BJ (cell line): ENCODE data around the gene IVNS1ABP. TPM values are rescaled to one million over a fixed set of nuclear protein-coding genes. Genes with fewer than 3 reads are reported as not detected.
"Not testable (repeated sequence)": the region's sequence is repeated elsewhere in the genome, so short reads cannot be mapped to it uniquely, and the experiment has no call there.

Experiments
- CTCF ChIA-PET: fragments of 350-600 bp; formaldehyde crosslinking; extraction: SDS; loops from one replicate; lab custom pipeline; 2021; ENCODE audit warnings: antibody characterized with exemption, inconsistent platforms; lab: Yijun Ruan, JAX
- POLR2A ChIA-PET: fragments of 300-600 bp; sonication (Branson Sonifier 250); formaldehyde crosslinking; extraction: SDS; loops from one replicate; lab custom pipeline; 2021; ENCODE audit warnings: antibody characterized with exemption; lab: Charles Lee
- DNase-seq: peaks from one replicate; pipeline ENCODE4 v3.0.0-alpha.2; 2011; ENCODE audit warnings: low read depth
- H3K27me3 ChIP-seq: 2 replicates; pipeline ENCODE4 v1.6.0; 2011; ENCODE audit warnings: low read length; ENCODE audit not compliant: control insufficient read depth, insufficient read depth
- H3K36me3 ChIP-seq: 2 replicates; pipeline ENCODE4 v1.5.1; 2011; ENCODE audit warnings: low read length; ENCODE audit not compliant: control insufficient read depth, insufficient read depth
- H3K4me3 ChIP-seq: 2 replicates; pipeline ENCODE4 v1.5.1; 2011; ENCODE audit warnings: low read depth, mild to moderate bottlenecking, control low read depth, low read length
- polyA plus RNA-seq: library from polyadenylated mRNA; depleted of rRNA; stranded (reverse); fragments of >200 nt; gene quantifications from 2 replicates; pipeline ENCODE4 v1.2.3, GENCODE V29; 2011
- TF ChIP-seq, protein P1 (sequence below): IDR thresholded peaks from 2 replicates; pipeline ENCODE4 v1.5.1; 2011; ENCODE audit warnings: low read depth, mild to moderate bottlenecking, control low read depth, inconsistent platforms, low read length, moderate library complexity; ENCODE audit not compliant: insufficient read depth

Gene IVNS1ABP
- polyA plus RNA-seq, 1 experiment: 48.1 TPM

DNA sequence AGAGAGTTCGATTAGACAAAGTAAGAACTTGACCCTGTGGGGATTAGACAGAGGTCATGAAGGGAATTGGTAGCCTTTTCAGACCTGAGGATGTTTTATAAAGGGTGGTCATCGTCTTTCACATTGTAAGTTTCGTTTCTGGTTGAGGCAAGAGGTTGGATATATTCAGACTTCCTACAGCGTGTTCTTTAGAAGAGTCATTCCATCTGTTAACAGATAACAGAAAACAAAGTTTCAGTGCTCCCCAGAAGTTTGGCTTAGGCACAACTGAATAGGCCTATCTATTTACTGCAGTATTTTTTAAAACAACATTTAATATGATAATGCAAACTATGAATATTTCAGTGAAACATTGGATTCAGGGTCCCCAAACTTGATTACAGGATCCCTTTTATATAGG lies 17.1 kb upstream of the IVNS1ABP start:
- DNase-seq: no peak
- no peaks in the 10 kb centered on the region for H3K36me3 ChIP-seq
- TF ChIP-seq, protein P1, sequence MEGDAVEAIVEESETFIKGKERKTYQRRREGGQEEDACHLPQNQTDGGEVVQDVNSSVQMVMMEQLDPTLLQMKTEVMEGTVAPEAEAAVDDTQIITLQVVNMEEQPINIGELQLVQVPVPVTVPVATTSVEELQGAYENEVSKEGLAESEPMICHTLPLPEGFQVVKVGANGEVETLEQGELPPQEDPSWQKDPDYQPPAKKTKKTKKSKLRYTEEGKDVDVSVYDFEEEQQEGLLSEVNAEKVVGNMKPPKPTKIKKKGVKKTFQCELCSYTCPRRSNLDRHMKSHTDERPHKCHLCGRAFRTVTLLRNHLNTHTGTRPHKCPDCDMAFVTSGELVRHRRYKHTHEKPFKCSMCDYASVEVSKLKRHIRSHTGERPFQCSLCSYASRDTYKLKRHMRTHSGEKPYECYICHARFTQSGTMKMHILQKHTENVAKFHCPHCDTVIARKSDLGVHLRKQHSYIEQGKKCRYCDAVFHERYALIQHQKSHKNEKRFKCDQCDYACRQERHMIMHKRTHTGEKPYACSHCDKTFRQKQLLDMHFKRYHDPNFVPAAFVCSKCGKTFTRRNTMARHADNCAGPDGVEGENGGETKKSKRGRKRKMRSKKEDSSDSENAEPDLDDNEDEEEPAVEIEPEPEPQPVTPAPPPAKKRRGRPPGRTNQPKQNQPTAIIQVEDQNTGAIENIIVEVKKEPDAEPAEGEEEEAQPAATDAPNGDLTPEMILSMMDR: no peak
- CTCF ChIA-PET: interaction anchor here (1.0 kb wide), 1 partner anchor 12 kb away, joined by 3 read pairs; no protein-coding TSS in a partner anchor
- no peaks in the 10 kb centered on the region for H3K27me3 ChIP-seq
- H3K4me3 ChIP-seq: no peak overlapping the region
- POLR2A ChIA-PET: no interaction called here

DNA sequence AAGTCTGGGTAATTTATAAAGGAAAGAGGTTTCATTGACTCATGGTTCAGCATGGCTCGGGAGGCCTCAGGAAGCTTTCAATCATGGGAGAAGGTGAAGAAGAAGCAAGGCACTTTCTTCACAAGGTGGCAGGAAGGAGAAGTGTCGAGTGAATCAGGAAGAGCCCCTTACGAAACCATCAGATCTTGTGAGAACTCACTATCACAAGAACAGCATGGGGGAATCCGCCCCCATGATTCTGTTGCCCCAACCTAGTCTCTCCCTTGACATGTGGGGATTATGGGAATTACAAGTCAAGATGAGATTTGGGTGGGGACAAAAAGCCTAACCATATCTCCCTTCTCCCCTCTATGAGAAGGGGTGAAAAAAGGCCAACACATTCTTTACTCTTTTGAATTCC lies 11.2 kb upstream of the IVNS1ABP start:
- TF ChIP-seq, protein P1: no peak
- H3K4me3 ChIP-seq: no peak overlapping the region
- POLR2A ChIA-PET: no interaction called here
- no peaks in the 10 kb centered on the region for H3K36me3 ChIP-seq
- CTCF ChIA-PET: no interaction called here
- no peak for DNase-seq
- H3K27me3 ChIP-seq: no peaks in the 10 kb centered on the region

DNA sequence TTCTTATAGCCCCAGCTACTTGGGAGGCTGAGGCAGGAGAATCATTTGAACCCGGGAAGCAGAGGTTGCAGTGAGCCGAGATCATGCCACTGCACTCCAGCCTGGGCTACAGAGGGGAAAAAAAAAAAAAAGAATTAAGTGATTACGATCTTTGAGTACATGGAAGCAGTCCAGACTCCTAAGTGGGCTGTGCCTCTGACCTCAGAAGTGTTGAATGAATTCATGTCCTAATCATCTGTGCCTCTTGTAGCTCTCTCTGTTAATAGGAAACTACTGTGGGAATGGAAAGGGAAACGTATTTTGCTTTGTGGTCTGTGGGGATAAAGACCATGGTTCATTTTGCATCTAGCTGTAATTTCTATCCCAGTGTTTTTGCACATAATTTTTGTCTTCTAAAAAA lies 8.4 kb upstream of the IVNS1ABP start:
- CTCF ChIA-PET: interaction anchor here (0.6 to 0.8 kb wide), 2 partner anchors 22 to 115 kb away, joined by 3 to 4 read pairs; no protein-coding TSS in a partner anchor
- TF ChIP-seq, protein P1: no peak
- Histone ChIP-seq H3K4me3 (no peak overlapping the region), H3K36me3 (no peaks in the 10 kb centered on the region), H3K27me3 (no peaks in the 10 kb centered on the region)
- DNase-seq: no peak
- POLR2A ChIA-PET: no interaction called here

DNA sequence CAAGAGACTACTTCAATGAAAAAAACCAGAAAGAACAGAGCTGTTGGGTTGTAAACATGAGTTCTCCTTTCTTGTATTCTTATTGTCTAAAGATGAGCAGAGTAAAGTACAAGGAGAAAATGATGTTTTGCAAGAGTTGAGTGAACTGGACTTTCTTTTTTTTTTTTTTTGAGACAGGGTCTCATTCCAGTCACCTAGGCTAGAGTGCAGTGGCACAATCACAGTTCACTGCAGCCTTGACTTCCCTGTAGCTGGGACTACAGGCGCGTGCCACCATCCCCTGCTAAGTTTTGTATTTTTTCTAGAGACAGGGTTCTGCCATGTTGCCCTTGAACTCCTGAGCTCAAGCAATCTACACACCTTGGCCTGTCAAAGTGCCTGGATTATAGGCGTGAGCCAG lies 7.1 kb upstream of the IVNS1ABP start:
- Histone ChIP-seq H3K4me3 (no peak overlapping the region), H3K36me3 (no peaks in the 10 kb centered on the region), H3K27me3 (no peaks in the 10 kb centered on the region)
- TF ChIP-seq, protein P1: no peak
- CTCF ChIA-PET: no interaction called here
- POLR2A ChIA-PET: no interaction called here
- no peak for DNase-seq

DNA sequence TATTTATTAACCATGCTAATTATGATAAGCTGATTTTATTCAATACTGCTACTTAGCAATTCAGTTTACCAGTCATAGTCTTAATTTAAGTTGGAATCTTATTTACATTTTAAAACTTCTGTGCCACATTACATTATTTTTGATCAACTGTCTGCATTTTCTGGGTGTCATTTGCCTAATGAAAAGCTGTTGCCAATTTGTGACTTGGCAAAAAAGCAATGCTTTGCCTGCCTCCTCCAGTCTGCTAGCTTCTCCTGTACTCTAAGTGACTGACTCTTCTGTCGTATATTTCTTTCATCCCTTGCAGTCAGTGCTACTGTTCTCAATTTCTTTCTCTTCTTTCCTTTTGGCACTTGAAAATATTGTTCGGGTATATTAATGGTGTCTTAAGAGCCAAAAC lies 5.6 kb upstream of the IVNS1ABP start:
- CTCF ChIA-PET: interaction anchor here (1.0 kb wide), 1 partner anchor 348 kb away, joined by 3 read pairs; no protein-coding TSS in a partner anchor
- Histone ChIP-seq H3K4me3 (no peak overlapping the region), H3K36me3 (no peaks in the 10 kb centered on the region), H3K27me3 (no peaks in the 10 kb centered on the region)
- POLR2A ChIA-PET: no interaction called here
- DNase-seq: no peak
- TF ChIP-seq, protein P1: no peak

DNA sequence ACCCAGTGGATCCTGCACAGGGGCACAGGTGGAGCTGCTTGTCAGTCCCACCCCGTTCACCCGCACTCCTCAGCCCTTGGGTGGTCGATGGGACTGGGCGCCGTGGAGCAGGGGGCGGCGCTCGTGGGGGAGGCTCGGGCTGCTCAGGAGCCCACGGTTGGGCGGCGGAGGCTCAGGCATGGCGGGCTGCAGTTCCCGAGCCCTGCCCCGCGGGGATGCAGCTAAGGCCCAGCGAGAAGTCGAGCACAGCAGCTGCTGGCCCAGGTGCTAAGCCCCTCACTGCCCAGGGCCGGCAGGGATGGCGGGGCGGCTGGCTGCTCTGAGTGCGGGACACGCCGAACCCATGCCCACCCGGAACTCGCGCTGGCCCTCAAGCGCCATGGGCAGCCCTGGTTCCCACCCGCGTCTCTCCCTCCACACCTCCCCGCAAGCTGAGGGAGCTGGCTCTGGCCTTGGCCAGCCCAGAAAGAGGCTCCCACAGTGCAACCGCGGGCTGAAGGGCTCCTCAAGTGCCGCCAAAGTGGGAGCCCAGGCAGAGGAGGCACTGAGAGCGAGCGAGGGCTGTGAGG lies 4.7 kb upstream of the IVNS1ABP start:
- DNase-seq, H3K36me3 ChIP-seq, H3K27me3 ChIP-seq, POLR2A ChIA-PET, H3K4me3 ChIP-seq: not testable (repeated sequence)
- CTCF ChIA-PET: interaction anchor here (1.0 kb wide), 1 partner anchor 349 kb away, joined by 3 read pairs; no protein-coding TSS in a partner anchor

DNA sequence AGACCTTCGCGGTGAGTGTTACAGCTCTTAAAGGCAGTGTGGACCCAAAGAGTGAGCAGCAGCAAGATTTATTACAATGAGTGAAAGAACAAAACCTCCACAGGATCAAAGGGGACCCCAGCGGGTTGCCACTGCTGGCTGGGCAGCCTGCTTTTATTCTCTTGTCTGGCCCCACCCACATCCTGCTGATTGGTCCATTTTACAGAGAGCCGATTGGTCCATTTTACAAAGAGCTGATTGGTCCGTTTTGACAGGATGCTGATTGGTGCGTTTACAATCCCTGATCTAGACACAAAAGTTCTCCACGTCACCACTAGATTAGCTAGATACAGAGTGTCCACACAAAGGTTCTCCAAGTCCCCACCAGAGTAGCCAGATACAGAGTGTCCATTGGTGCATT lies 4.1 kb upstream of the IVNS1ABP start:
- H3K27me3 ChIP-seq, CTCF ChIA-PET, POLR2A ChIA-PET, H3K36me3 ChIP-seq, H3K4me3 ChIP-seq, DNase-seq: not testable (repeated sequence)
